Erythroblast (primary cell): Measurements from ENCODE around the gene BPIFB1.
A peak's percentile ranks its signal among the peaks of the same experiment; 100 is the strongest.

Experiments
- DNase-seq, 2 experiments: peaks; one replicate each; lab custom pipeline; 2025; lab: John Stamatoyannopoulos, UW
- GATA1 ChIP-seq: IDR thresholded peaks from 2 replicates; pipeline ENCODE4 v1.6.1; 2011; ENCODE audit warnings: low read depth, mild to moderate bottlenecking, control low read depth, low read length, moderate library complexity
- POLR2A ChIP-seq: IDR thresholded peaks from 2 replicates; pipeline ENCODE4 v1.6.1; 2011; ENCODE audit warnings: mild to moderate bottlenecking, low read length

BPIFB1 gene

DNA sequence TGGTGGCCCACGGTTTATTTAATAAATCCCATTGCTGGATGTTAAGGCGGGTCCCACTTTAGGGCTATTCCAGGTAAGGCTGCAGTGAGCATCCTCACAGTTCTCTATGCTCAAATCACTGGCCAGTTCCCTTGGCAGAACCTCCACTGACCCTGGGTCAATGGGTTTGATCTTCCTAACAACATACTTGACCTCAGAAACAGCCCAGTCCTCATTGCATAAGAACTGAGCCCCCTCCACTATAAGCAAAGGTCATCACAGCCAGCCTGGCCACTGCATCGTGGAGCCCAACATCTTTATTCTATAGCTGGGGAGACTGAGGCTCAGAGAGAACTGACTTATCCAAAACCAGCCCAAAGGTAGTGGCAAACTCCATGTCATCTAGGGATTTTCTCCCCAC lies 4.3 kb upstream of the BPIFB1 start:
- DNase-seq, result no peak
- no peak for TF ChIP-seq POLR2A
- no peak for TF ChIP-seq GATA1

DNA sequence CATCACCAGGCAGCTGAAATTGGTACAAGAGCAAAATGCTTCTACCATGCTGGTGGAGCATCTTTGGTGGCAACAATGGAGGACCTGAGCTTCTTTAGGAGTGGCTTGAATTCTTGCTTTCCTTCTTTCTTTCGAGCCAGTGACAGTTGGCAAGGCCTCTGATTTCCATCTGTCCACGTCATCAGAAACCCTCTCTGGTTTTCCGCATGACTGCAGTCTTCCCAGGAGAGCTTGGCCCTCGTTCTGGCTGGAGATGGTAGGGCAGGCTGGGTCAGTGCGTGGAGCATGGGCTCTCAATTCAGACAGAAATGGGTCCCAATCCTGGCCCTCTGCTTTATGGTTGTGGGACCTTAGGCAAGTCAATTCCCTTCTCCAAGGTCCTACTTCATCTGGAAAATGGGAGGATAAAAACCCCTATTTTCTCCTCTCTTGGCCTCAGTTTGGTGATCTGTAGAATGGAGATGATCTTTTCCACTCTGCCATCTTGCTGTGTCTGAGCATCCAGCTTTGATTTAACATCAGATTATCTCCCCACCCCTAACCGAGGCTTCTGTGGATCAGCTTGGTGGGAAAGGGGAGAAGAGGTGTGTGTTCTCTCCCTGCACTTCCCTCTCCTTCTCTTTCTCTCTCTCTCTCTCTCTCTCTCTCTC lies 3.6 kb upstream of the BPIFB1 start:
- DNase-seq, result no peak
- TF ChIP-seq POLR2A, result no peak
- TF ChIP-seq GATA1, result no peak

DNA sequence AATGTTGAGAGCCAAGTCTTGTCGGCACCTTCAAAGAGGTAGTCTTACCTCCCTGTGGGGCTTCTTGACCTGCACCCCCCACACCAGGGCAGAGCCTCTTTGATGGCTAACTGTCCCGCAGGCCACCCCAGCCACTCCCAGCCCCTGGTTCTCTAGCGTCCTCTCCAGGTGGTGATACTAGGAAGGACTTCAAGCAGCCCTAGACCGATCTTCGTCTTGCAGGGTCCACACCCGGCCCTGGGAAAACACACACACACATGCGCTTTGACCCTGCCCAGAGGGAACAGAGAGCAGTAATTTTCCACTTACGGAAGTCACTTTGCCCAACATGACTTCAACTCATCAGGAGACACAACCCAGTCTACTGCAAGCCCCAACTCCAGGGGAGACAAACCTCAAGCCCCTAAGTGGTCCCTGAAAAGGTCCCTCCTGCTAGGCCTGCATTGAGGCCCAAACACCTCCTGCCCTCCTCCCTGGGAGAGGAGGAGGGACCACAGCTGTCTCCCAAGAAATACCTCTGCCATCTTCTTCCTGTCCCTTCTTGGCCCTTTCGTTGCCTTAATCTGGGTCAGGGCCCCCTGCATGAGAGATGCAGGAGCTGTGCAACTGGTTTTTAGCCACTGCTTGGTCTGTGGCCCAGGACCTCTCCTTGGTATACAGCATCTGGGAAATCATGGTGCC lies 2.9 kb upstream of the BPIFB1 start:
- no peak for DNase-seq
- TF ChIP-seq GATA1, result no peak
- no peak for TF ChIP-seq POLR2A

DNA sequence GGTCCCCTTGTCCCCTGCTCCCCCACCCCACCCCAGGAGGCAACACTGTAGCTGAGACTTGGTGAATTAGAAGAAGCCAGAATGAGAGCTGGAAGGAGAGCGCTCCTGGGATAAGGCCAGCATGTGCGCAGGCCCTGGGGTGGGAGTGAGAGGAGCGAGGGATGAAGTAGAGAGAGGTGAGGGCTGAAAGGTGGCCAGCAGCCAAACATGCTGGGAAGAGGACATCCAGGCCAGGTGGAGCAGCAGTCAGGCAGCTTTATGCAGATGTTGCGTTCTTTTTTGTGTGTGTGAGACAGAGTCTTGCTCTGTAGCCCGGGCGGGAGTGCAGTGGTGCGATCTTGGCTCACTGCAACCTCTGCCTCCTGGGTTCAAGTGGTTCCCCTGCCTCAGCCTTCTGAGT lies 2.2 kb upstream of the BPIFB1 start:
- TF ChIP-seq GATA1 (no peak), POLR2A (no peak)

DNA sequence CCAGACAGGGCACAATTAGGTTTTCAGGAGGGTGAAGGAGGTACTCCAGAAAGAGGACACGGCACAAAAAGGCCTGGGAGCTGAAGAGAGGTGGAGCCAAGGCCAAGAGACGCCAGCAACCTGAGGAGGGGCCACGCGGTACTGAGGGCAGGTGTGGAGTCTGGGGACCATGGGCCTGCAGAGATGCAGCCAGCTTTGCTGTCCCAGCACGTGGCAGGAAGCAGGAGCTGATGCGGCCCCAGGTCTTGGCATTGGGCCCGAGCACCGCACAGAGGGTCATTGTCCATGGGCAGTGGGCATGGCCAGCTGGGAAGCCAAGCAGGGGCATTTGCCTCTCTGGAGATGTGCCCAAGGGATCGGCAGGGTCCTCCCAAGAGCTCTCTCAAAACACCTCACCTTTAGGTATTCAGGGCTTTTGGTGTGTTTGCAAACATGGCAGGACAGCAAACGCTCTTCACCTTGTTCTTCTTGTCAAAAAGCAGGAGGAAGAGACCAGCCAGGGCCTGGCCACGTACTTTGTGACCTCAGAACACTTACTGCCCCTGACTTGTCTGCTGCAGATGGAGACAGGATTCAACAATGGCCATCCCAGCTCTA lies 1.4 kb upstream of the BPIFB1 start:
- no peak for TF ChIP-seq POLR2A
- no peak for DNase-seq

More for the DNA sequence above, 2.2 kb upstream of the BPIFB1 start:
- no peak for DNase-seq

DNA sequence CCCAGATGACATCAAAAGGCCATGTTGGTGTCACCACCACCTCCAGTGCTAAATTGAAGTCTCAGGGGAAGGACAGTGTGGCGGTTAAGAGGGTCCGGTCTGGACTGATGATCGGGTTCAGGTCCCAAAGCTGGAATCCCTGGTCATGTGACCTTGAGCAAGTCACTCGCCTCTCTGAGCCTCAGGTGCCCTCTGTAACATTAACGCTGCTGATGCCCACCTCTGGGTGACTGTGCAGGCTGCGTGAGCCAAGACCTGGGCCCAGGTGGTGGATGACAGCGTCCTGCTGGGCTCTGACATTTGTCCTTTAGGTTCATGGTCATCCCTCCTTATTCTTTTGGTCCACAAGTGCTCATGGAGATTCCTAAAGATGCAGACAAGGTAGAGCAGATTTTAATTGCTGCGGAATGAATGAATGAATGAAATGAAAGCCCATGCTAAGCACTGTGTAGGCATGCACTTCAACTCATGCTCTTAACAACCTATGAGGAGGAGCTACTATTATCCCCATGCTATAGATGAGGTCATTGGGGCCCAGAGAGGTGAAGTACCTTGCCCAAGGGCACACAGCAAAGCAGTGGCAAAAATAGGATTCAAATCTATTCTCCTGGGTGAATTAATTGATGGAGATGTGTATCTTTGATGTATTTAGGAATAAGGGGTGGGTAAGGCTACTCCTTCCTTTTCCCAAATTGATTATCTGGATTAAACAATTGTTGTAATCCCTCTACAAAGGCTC lies 649 bp upstream of the BPIFB1 start:
- TF ChIP-seq GATA1 (no peak), POLR2A (no peak)
- DNase-seq, result no peak

DNA sequence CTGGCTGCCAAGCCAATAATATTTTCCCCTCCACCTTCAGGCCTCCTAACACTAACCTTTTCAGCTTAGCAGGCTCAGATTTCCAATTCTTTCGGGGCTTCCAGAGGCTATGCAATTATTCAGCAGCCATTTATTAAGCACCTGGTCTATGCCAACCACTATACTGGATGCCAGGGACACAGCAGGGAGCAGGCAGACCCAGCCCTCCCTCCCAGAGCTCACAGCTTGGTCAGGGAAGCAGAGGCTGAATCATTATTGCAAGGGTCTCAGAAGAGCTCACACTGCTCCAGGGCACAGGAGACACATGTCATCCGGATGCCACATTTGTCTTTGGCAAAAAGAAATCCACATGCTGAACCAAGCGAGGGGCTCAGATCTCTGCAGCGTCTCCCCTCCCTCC lies 1.3 kb downstream of the BPIFB1 start:
- TF ChIP-seq GATA1, result no peak
- no peak for TF ChIP-seq POLR2A
- no peak for DNase-seq

DNA sequence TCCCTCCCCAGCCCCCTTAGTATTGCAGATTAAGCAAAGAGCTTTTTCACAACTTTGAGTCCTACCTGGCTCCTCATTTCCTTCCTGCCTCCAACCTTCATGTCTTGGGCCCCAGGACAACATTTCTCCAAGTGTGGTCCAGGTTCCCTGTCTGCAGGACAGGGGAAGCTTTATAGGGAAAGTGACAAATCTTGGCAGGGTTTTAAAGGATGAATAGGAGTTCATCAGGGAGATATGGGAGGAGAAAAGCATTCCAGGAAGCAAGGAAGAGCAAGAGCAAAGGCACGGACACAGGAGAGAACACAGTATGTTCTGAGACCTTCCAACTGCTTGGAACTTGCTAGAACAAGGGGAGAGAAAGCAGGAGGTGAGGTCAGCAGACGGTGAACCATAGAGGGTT lies 1.9 kb downstream of the BPIFB1 start:
- DNase-seq, result no peak
- no peak for TF ChIP-seq POLR2A
- no peak for TF ChIP-seq GATA1

DNA sequence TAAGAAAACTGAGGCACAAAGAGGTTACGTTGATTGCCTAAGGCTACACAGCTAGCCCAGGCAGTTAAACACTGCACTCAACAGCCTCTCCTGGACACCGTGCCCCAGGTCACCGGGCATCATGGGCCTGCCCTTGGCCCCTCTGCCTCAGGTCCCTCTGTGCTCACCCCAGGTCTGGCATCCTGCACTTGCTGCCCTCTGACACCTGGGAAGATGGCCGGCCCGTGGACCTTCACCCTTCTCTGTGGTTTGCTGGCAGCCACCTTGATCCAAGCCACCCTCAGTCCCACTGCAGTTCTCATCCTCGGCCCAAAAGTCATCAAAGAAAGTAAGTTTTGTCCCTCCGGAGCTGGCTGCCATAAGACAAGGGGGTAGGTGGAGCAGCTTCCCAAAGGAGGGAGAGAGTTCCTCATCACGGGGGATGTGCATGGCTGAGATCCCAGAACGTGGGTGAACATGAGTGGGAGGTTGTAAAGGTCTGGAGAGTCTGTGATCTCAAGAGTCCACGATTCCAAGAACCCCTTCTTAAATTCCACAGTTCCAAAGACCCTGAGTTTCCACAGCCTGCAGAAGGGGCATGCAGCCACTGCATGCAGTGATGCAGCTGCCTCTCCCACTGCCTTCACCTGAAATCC lies 3.0 kb downstream of the BPIFB1 start:
- TF ChIP-seq GATA1 (no peak), POLR2A (no peak)
- no peak for DNase-seq

DNA sequence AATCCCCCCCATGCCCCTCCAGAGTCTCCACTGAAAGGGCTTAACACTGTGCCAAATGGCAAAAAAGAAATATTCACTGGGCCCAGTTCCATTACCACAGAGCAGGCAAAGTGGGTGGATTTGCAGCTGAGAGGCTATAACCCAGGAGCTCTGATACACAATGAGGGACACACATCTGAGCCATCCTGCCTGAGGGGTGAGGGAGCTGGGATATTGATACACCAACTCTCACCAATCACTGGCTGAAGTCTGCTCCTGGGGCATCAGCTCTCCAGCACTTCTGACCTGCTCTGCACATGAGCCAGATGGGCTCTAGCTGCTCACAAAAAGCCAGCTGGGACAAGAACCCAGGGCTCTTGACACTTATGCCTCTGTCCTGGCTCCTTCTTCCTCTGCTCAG lies 4.9 kb downstream of the BPIFB1 start:
- no peak for DNase-seq
- TF ChIP-seq GATA1 (no peak), POLR2A (no peak)

DNA sequence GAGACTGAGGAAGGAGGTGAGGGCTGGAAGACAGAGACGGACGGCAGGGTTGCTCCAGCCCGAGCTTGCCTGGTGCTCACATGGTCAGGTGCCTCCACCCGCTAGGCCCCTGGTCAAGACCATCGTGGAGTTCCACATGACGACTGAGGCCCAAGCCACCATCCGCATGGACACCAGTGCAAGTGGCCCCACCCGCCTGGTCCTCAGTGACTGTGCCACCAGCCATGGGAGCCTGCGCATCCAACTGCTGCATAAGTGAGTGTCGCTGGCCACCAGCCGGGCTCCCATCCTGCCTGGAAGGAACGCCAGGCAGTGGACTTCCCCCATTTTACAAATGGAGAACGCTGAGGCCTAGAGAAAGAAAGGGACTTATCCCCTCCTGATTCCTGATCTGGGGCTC lies 7.8 kb downstream of the BPIFB1 start:
- no peak for DNase-seq
- TF ChIP-seq POLR2A, result no peak
- no peak for TF ChIP-seq GATA1

DNA sequence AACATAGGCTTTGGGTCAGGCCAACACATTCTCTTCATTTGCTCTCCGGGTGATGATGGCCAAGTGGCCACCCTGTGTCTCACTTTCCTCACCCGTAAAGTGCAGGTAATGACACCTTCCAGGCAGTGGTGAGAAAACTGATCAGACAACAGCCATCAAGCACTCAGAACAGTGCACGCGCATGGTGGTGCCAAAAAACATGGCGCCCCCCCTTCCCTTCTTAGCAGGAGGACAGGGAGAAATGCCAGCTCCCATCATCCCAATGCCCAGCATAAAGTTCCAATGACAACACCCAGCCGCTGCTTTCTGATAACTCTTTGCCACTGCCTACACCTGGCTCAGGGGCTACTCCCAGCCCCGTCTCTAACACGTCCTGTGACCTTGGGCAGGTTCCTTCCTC lies 8.4 kb downstream of the BPIFB1 start:
- TF ChIP-seq GATA1 (no peak), POLR2A (no peak)
- no peak for DNase-seq

DNA sequence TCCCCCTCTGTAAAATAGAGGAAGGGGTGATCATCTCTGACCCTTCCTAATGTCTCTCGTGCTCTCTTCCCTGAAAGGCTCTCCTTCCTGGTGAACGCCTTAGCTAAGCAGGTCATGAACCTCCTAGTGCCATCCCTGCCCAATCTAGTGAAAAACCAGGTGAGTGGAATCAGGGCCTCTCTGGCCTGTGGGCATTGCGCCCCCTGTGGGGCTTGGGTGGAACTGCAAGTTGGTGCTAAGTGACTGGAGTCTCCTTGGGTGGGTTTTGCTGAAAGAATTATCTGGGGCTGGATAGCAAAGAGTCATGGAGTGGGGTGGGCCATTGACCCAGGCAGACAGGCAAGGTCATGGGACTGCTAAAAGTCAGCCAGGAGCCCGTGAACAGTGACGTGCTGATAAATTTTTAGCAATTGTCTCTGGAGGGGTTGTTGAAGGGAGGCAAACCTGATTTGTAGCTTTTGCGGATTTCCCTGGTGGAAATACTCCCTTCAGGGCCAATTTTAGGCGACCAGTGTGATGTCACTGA lies 8.9 kb downstream of the BPIFB1 start:
- no peak for TF ChIP-seq POLR2A
- no peak for TF ChIP-seq GATA1
- DNase-seq, result peak; percentile 35 to 65
